ENCODE results near the gene RBMS1. TPM values are rescaled to one million over a fixed set of nuclear protein-coding genes. Genes with fewer than 3 reads are reported as not detected.

Gene RBMS1
- polyA plus RNA-seq, 1 donor from 2014 or later, result 8.4 TPM

- Histone ChIP-seq H3K9ac (ENCODE audit: low read length) (no peak overlapping the region), H3K4me3 (ENCODE audit: low read length) (no peak overlapping the region), H3K36me3 (ENCODE audit: insufficient read depth, low read length) (no peaks in the 10 kb centered on the region), H3K4me2 (ENCODE audit: low read length) (no peak overlapping the region), H3F3A (ENCODE audit: insufficient read depth, low read length, poor library complexity, severe bottlenecking) (no peaks in the 10 kb centered on the region), H3K79me2 (replicated peaks; ENCODE audit: insufficient read depth, low read length) (no peaks in the 10 kb centered on the region), H3K27ac (ENCODE audit: low read length) (no peak overlapping the region), H4K20me1 (ENCODE audit: insufficient read depth) (no peaks in the 10 kb centered on the region), H3K9me2 (ENCODE audit: insufficient read depth, low read length) (no peaks in the 10 kb centered on the region), H2AFZ (ENCODE audit: low read depth, low read length) (no peak overlapping the region), H3K9me3 (ENCODE audit: low read length) (no peaks in the 10 kb centered on the region), H3K27me3 (ENCODE audit: insufficient read depth, low read depth, low read length) (no peaks in the 10 kb centered on the region)
- TF ChIP-seq REST (IDR thresholded peaks at IDR 0.05; ENCODE audit: borderline replicate concordance), result no peak
Observed at GRCh38 chr2:160223560-160223959, 270.0 kb downstream of the RBMS1 start.

GRCh38 chr2:160222546-160223283 lies 270.9 kb downstream of the RBMS1 start:
- Histone ChIP-seq H3K79me2 (replicated peaks; ENCODE audit: insufficient read depth, low read length) (no peaks in the 10 kb centered on the region), H3K9me2 (ENCODE audit: insufficient read depth, low read length) (no peaks in the 10 kb centered on the region), H3F3A (ENCODE audit: insufficient read depth, low read length, poor library complexity, severe bottlenecking) (no peaks in the 10 kb centered on the region), H2AFZ (ENCODE audit: low read depth, low read length) (no peak overlapping the region), H3K4me3 (ENCODE audit: low read length) (no peak overlapping the region), H3K4me2 (ENCODE audit: low read length) (no peak overlapping the region), H3K9me3 (ENCODE audit: low read length) (no peaks in the 10 kb centered on the region), H3K27ac (ENCODE audit: low read length) (no peak overlapping the region), H3K9ac (ENCODE audit: low read length) (no peak overlapping the region), H4K20me1 (ENCODE audit: insufficient read depth) (no peaks in the 10 kb centered on the region), H3K36me3 (ENCODE audit: insufficient read depth, low read length) (no peaks in the 10 kb centered on the region), H3K27me3 (ENCODE audit: insufficient read depth, low read depth, low read length) (no peaks in the 10 kb centered on the region)
- no peak for TF ChIP-seq POLR2AphosphoS5 (IDR thresholded peaks at IDR 0.05)
- no peak for TF ChIP-seq CTCF (IDR thresholded peaks at IDR 0.05; ENCODE audit: poor library complexity, severe bottlenecking)
- no peak for TF ChIP-seq EZH2 (IDR thresholded peaks at IDR 0.05; ENCODE audit: borderline replicate concordance, insufficient read depth, low read length, poor library complexity, severe bottlenecking)
- TF ChIP-seq REST (IDR thresholded peaks at IDR 0.05; ENCODE audit: borderline replicate concordance), result no peak
- no peak for TF ChIP-seq SMC3 (conservative IDR thresholded peaks at IDR 0.05; ENCODE audit: poor library complexity)
- no peak for TF ChIP-seq RAD21 (conservative IDR thresholded peaks at IDR 0.05)
- no peak for TF ChIP-seq TAF1 (IDR thresholded peaks at IDR 0.05; ENCODE audit: low read depth)
- no peak for TF ChIP-seq EP300 (conservative IDR thresholded peaks at IDR 0.05; ENCODE audit: poor library complexity, severe bottlenecking)
- no peak for TF ChIP-seq MXI1 (conservative IDR thresholded peaks at IDR 0.05; ENCODE audit: poor library complexity, severe bottlenecking)

All from neural cell (in vitro differentiated cells).